ENCODE results near the gene BBS2.

Gene BBS2

DNA sequence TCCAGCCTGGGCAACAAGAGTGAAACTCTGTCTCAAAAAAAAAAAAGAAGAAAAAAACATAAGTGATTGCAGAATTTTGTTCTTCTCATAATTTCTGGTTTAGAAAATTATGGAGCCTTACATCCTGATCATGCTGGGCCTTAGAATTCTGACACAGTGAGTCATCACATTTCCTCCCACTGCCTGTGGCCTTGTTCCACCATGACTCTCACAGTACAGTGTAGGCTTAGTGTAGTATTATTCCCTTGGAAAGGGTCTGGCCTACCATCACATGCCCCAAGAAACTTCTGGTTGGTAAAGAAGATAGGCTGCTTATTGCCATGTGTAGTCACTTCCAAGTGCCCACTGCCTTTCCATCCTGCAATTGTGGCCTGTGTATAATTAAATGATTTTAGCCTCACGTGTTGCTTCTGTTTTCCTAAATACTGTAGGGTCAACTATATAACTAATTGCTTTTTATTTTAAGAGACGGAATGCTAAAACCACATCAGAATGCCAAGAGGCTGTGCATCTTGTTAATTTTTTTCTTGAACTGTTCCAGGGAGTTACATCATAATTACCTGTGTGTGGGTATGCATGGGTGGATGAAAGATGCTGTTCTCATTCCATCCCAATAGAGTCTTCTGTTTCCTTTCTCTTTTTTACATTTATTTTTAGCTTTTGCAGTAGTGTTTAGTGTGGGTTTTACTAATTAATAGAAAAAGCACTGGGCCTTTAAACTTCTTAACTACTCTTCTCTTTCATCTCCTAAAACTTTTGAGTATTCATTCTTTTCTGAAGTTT, 42.5 kb downstream of the BBS2 start:
- peaks cover 73% of the 10 kb centered on the region for H3K36me3 ChIP-seq (ENCODE audit: control insufficient read depth, insufficient read depth, low read length)
- H3K27ac ChIP-seq (ENCODE audit: low read depth, low read length, severe bottlenecking), result peak overlapping the region; percentile 72
- H3K9me3 ChIP-seq (ENCODE audit: control insufficient read depth, low read length), result no peaks in the 10 kb centered on the region
- H3K4me3 ChIP-seq (ENCODE audit: extremely low read depth, insufficient read depth, low read length, poor library complexity, severe bottlenecking), result no peak overlapping the region
- H3K4me1 ChIP-seq (ENCODE audit: control insufficient read depth, insufficient read depth, low read length, poor library complexity, severe bottlenecking), result peaks cover 11% of the 10 kb centered on the region
- no CpG with 5 or more reads among the region's 2 CpGs for WGBS, 2 experiments (ENCODE audit: insufficient coverage in 2 of 2)

DNA sequence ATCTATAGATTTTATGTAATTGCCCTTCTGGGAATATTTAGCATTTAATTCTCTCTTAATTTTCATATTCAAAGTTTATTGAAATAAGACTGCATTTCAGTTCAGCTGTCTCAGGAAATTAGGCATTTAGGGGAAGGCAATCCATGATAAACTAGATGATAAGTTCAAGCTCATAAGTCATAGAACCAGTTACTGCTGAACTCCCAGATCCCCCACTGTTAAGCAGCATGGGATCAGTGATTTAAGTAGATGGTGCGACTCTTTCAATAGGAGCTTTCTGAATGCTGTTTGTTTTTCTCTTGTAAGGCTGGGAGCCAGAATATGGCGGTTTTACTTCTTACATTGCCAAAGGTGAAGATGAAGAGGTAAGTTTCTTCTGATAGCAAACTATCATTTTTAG, 44.6 kb downstream of the BBS2 start:
- Histone ChIP-seq H3K36me3 (ENCODE audit: control insufficient read depth, insufficient read depth, low read length) (peaks cover 89% of the 10 kb centered on the region), H3K9me3 (ENCODE audit: control insufficient read depth, low read length) (no peaks in the 10 kb centered on the region), H3K27ac (ENCODE audit: low read depth, low read length, severe bottlenecking) (no peak overlapping the region), H3K4me3 (ENCODE audit: extremely low read depth, insufficient read depth, low read length, poor library complexity, severe bottlenecking) (no peak overlapping the region), H3K4me1 (ENCODE audit: control insufficient read depth, insufficient read depth, low read length, poor library complexity, severe bottlenecking) (peaks cover 11% of the 10 kb centered on the region)
- 33 to 50% methylated on average over 1 of the region's 2 CpGs for WGBS, 2 experiments (ENCODE audit: insufficient coverage in 2 of 2)

DNA sequence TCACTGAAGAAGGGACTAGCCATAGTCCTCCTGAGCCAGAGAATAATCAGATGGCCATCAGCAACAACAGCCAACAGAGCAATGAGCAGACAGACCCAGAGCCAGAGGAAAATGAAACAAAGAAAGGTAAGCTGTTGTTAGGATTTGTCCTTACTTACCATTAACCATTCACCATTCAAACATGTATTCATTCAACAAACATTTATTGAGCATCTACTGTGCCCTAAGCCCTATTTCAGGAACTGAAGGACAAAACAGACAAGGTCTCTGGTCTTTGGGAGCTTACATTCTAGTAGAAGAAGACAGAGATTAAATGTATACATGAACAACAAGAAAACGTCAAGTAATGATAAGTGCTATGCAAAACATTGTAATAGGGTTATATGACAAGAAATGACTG, 49.2 kb downstream of the BBS2 start:
- Histone ChIP-seq H3K36me3 (ENCODE audit: control insufficient read depth, insufficient read depth, low read length) (peaks cover 98% of the 10 kb centered on the region), H3K9me3 (ENCODE audit: control insufficient read depth, low read length) (no peaks in the 10 kb centered on the region), H3K4me3 (ENCODE audit: extremely low read depth, insufficient read depth, low read length, poor library complexity, severe bottlenecking) (no peak overlapping the region), H3K4me1 (ENCODE audit: control insufficient read depth, insufficient read depth, low read length, poor library complexity, severe bottlenecking) (peaks cover under 1% of the 10 kb centered on the region), H3K27ac (ENCODE audit: low read depth, low read length, severe bottlenecking) (no peak overlapping the region)
- WGBS, 2 experiments (ENCODE audit: insufficient coverage in 2 of 2), result 100% methylated on average over 1 of the region's 1 CpG

DNA sequence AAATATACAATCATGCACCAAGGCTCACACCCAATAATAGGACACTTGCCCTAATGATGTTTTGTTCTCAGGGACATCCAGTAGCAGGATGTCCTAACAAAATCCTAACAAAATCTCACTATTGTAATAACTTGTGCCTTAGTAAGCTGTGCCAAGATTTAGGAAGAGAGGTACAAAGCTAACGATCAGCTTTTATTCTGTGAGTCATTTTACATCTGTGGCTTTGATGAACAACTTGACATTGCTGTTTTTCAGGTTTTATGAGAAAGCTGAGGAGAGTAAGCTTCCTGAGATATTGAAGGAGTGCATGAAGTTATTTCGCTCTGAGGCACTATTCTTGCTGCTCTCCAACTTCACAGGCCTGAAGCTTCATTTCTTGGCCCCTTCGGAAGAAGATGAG, 49.6 kb downstream of the BBS2 start:
- Histone ChIP-seq H3K4me3 (ENCODE audit: extremely low read depth, insufficient read depth, low read length, poor library complexity, severe bottlenecking) (no peak overlapping the region), H3K9me3 (ENCODE audit: control insufficient read depth, low read length) (no peaks in the 10 kb centered on the region), H3K36me3 (ENCODE audit: control insufficient read depth, insufficient read depth, low read length) (peaks cover 98% of the 10 kb centered on the region), H3K27ac (ENCODE audit: low read depth, low read length, severe bottlenecking) (no peak overlapping the region), H3K4me1 (ENCODE audit: control insufficient read depth, insufficient read depth, low read length, poor library complexity, severe bottlenecking) (no peaks in the 10 kb centered on the region)
- 95 to 100% methylated on average over 1 to 3 of the region's 3 CpGs for WGBS, 2 experiments (ENCODE audit: insufficient coverage in 2 of 2)

DNA sequence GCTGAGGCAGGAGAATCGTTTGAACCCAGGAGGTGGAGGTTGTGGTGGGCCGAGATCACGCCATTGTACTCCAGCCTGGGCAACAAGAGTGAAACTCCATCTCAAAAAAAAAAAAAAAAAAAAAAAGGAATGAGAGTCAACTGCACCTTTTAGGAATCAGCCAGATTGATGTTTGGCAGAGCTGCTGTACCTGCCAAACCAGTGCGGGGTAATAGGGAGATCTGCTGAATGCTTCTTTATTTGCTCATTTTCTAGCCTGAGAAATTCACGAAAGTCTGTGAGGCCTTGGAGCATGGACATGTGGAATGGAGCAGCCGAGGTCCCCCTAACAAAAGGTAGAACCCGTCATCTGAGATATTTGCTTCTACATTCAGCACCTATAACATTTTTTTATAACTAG, 50.1 kb downstream of the BBS2 start:
- H3K27ac ChIP-seq (ENCODE audit: low read depth, low read length, severe bottlenecking), result no peak overlapping the region
- H3K4me3 ChIP-seq (ENCODE audit: extremely low read depth, insufficient read depth, low read length, poor library complexity, severe bottlenecking), result no peak overlapping the region
- no peaks in the 10 kb centered on the region for H3K9me3 ChIP-seq (ENCODE audit: control insufficient read depth, low read length)
- H3K36me3 ChIP-seq (ENCODE audit: control insufficient read depth, insufficient read depth, low read length), result peaks cover 98% of the 10 kb centered on the region
- 80 to 100% methylated on average over 1 to 2 of the region's 7 CpGs for WGBS, 2 experiments (ENCODE audit: insufficient coverage in 2 of 2)
- no peaks in the 10 kb centered on the region for H3K4me1 ChIP-seq (ENCODE audit: control insufficient read depth, insufficient read depth, low read length, poor library complexity, severe bottlenecking)

DNA sequence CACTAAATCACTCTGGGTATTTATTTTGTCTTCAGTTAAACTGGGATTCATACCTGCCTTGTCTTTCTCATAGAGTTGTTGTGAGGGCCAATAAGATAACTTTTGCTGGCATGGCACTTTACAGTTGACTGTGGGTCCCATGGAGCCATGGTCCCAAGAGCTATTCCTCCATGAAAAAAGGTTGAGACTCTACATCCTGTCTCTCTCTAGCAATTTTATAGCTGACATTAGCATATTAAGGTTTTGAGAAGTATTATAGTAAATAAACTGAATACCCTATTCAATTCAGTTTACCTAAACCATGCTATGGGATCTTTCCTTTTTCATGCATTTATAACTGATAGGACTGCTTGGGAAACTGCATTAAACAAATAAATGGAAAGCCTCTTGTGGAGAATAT, 51.0 kb downstream of the BBS2 start:
- Histone ChIP-seq H3K36me3 (ENCODE audit: control insufficient read depth, insufficient read depth, low read length) (peaks cover 98% of the 10 kb centered on the region), H3K27ac (ENCODE audit: low read depth, low read length, severe bottlenecking) (no peak overlapping the region), H3K9me3 (ENCODE audit: control insufficient read depth, low read length) (no peaks in the 10 kb centered on the region), H3K4me1 (ENCODE audit: control insufficient read depth, insufficient read depth, low read length, poor library complexity, severe bottlenecking) (no peaks in the 10 kb centered on the region), H3K4me3 (ENCODE audit: extremely low read depth, insufficient read depth, low read length, poor library complexity, severe bottlenecking) (no peak overlapping the region)

DNA sequence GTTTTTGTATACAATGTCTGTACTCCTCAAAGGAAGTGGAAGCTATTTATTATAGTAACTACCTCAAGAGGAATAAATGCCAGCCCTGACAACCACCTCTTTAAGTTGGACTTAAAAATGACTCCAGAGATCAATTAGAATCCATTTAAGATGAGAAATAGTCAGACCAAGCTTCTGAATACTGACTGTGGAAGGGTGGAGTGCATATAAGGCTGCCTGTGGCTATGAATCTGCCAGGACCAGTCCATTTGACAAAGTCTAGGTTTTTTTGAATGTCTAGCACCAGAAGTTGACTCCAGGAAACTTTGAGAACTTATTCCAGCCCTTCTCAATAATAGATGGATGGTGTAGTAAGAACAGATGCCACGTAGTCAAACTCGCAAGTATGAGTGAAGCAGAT, 53.5 kb downstream of the BBS2 start:
- Histone ChIP-seq H3K4me3 (ENCODE audit: extremely low read depth, insufficient read depth, low read length, poor library complexity, severe bottlenecking) (no peak overlapping the region), H3K27ac (ENCODE audit: low read depth, low read length, severe bottlenecking) (no peak overlapping the region), H3K9me3 (ENCODE audit: control insufficient read depth, low read length) (no peaks in the 10 kb centered on the region), H3K4me1 (ENCODE audit: control insufficient read depth, insufficient read depth, low read length, poor library complexity, severe bottlenecking) (no peaks in the 10 kb centered on the region), H3K36me3 (ENCODE audit: control insufficient read depth, insufficient read depth, low read length) (peaks cover 94% of the 10 kb centered on the region)
- 88 to 100% methylated on average over 1 to 2 of the region's 2 CpGs for WGBS, 2 experiments (ENCODE audit: insufficient coverage in 2 of 2)

DNA sequence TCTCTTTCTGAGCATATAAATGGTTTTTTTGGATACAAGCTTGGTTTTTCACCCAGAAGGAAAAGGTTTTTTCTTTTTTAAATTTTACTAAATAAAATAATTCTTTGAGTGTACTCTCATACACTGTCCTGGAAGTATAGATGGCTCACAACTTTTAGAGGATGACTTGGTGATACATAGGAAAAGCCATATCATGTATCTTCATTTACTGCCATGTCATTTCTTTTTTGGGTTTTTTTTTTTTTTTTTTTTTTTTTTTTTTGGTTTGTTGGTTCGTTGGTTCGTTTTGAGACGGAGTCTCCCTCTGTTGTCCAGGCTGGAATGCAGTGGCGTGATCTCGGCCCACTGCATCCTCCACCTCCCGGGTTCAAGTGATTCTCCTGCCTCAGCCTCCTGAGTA, 56.7 kb downstream of the BBS2 start:
- 98 to 100% methylated on average over 4 to 6 of the region's 6 CpGs for WGBS, 2 experiments (ENCODE audit: insufficient coverage in 2 of 2)
- H3K36me3 ChIP-seq (ENCODE audit: control insufficient read depth, insufficient read depth, low read length), result peaks cover 85% of the 10 kb centered on the region
- no peak overlapping the region for H3K27ac ChIP-seq (ENCODE audit: low read depth, low read length, severe bottlenecking)
- no peaks in the 10 kb centered on the region for H3K9me3 ChIP-seq (ENCODE audit: control insufficient read depth, low read length)
- no peak overlapping the region for H3K4me3 ChIP-seq (ENCODE audit: extremely low read depth, insufficient read depth, low read length, poor library complexity, severe bottlenecking)
- H3K4me1 ChIP-seq (ENCODE audit: control insufficient read depth, insufficient read depth, low read length, poor library complexity, severe bottlenecking), result no peaks in the 10 kb centered on the region

DNA sequence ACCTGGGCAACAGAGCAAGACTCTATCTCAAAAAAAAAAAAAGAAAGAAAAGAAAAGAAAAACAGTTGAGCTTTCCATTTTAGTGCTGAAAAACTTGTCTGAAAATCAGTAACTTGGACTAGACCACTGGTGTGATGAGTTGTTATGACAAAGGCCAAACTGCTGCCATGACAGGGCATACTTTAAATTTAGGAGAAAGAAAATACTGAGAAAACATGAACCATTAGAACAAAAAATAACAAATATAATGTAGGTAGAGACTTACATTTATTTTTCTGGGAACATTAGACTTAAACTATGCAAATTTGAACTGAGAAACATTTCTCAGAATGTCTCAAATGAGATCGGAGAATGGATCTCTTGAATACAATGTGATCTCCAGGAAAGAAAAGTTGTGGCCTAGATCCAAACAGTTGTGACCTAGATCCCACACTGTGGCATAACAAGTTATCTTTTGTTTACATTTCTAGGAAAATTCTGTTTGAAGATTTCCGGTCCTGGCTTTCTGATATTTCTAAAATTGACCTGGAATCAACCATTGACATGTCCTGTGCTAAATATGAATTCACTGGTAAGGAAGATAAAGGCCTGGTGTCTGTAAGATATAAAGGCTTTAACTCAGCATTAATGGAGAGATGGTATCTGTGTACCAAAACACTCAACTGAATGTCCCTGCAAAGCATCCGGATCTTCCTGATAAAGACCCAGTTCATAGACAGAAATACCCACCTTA, 57.6 kb downstream of the BBS2 start:
- no peaks in the 10 kb centered on the region for H3K4me1 ChIP-seq (ENCODE audit: control insufficient read depth, insufficient read depth, low read length, poor library complexity, severe bottlenecking)
- H3K4me3 ChIP-seq (ENCODE audit: extremely low read depth, insufficient read depth, low read length, poor library complexity, severe bottlenecking), result no peak overlapping the region
- WGBS, 2 experiments (ENCODE audit: insufficient coverage in 2 of 2), result 80 to 100% methylated on average over 1 to 3 of the region's 3 CpGs
- H3K36me3 ChIP-seq (ENCODE audit: control insufficient read depth, insufficient read depth, low read length), result peaks cover 85% of the 10 kb centered on the region
- no peaks in the 10 kb centered on the region for H3K9me3 ChIP-seq (ENCODE audit: control insufficient read depth, low read length)
- H3K27ac ChIP-seq (ENCODE audit: low read depth, low read length, severe bottlenecking), result no peak overlapping the region

DNA sequence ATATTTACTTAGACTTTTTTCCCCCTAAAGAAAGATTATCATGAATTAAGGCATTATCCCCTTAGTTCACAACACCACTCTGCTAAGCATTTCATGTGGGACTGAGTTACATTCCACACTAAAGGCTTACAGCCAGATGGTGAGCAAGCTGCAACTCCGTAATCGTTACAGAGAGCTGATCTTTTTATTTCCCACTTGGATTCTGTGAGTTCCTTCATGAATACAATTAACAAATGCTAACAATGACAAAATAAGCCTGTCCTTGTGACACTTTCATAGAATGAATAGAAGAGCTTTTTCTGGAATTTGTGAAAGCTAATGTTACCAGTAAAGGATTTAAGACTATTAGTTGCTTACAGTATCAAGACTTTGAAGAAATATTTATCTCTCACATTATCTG, 59.7 kb downstream of the BBS2 start:
- 100% methylated on average over 1 to 2 of the region's 2 CpGs for WGBS, 2 experiments (ENCODE audit: insufficient coverage in 2 of 2)
- H3K36me3 ChIP-seq (ENCODE audit: control insufficient read depth, insufficient read depth, low read length), result peaks cover 85% of the 10 kb centered on the region
- no peak overlapping the region for H3K27ac ChIP-seq (ENCODE audit: low read depth, low read length, severe bottlenecking)

DNA sequence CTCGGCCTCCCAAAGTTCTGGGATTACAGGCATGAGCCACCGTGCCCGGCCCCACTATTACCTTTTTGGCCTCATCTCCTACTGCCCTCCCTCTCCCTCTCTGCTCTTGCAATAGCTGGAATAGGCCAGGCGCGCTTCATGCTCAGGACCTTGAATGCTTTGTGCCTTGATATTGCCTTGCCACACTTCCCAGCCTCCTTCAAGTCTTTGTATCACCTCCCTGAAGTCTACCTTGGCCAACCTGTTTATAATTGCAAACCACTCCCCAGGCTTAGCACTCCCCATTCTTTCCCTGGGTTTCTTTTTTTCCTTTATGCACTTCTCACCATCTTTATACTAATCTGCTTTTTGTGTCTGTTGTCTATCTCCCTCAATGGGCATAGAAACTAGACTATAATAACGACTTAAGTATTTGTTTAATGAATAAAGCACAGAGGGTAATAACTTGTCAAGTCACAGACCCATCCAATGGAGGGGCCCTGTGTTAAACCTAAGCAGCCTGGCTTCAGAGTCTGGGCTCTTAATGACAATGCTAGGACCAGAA, 61.8 kb downstream of the BBS2 start:
- peaks cover 82% of the 10 kb centered on the region for H3K36me3 ChIP-seq (ENCODE audit: control insufficient read depth, insufficient read depth, low read length)
- 99% methylated on average over 5 of the region's 6 CpGs for WGBS, 2 experiments (ENCODE audit: insufficient coverage in 2 of 2)

More for the DNA sequence above, 59.7 kb downstream of the BBS2 start:
- Histone ChIP-seq H3K4me1 (ENCODE audit: control insufficient read depth, insufficient read depth, low read length, poor library complexity, severe bottlenecking) (no peaks in the 10 kb centered on the region), H3K9me3 (ENCODE audit: control insufficient read depth, low read length) (no peaks in the 10 kb centered on the region), H3K4me3 (ENCODE audit: extremely low read depth, insufficient read depth, low read length, poor library complexity, severe bottlenecking) (no peak overlapping the region)

More for the DNA sequence above, 61.8 kb downstream of the BBS2 start:
- Histone ChIP-seq H3K4me1 (ENCODE audit: control insufficient read depth, insufficient read depth, low read length, poor library complexity, severe bottlenecking) (no peaks in the 10 kb centered on the region), H3K9me3 (ENCODE audit: control insufficient read depth, low read length) (no peaks in the 10 kb centered on the region), H3K4me3 (ENCODE audit: extremely low read depth, insufficient read depth, low read length, poor library complexity, severe bottlenecking) (no peak overlapping the region), H3K27ac (ENCODE audit: low read depth, low read length, severe bottlenecking) (no peak overlapping the region)
